Effector memory CD4-positive, alpha-beta T cell (primary cell): ENCODE measurements around the gene BUB1.
"Not testable (repeated sequence)": the region's sequence is repeated elsewhere in the genome, so short reads cannot be mapped to it uniquely, and the experiment has no call there.

Experiments used
- DNase-seq, 3 donors: peaks; one replicate each; pipeline ENCODE4 v3.0.0-alpha.2; 2020
- H3K27ac ChIP-seq: 2 replicates; pipeline ENCODE4 v1.7.0; 2013; ENCODE audit warnings: mild to moderate bottlenecking, low read length, moderate library complexity; ENCODE audit not compliant: insufficient read depth, poor library complexity, severe bottlenecking
- H3K27me3 ChIP-seq: replicated peaks from 2 replicates; pipeline ENCODE4 v1.7.0; 2013; ENCODE audit warnings: mild to moderate bottlenecking, low read length; ENCODE audit not compliant: insufficient read depth, control insufficient read depth, poor library complexity, severe bottlenecking
- H3K36me3 ChIP-seq: 2 replicates; pipeline ENCODE4 v1.7.0; 2013; ENCODE audit warnings: mild to moderate bottlenecking, low read length, moderate library complexity; ENCODE audit not compliant: control insufficient read depth, insufficient read depth
- H3K4me1 ChIP-seq: 2 replicates; pipeline ENCODE4 v1.7.0; 2013; ENCODE audit warnings: low read length, mild to moderate bottlenecking; ENCODE audit not compliant: control insufficient read depth, insufficient read depth, poor library complexity, severe bottlenecking
- H3K4me3 ChIP-seq: 2 replicates; pipeline ENCODE4 v1.7.0; 2013; ENCODE audit warnings: low read length, low read depth, mild to moderate bottlenecking; ENCODE audit not compliant: insufficient read depth, poor library complexity, severe bottlenecking
- H3K9me3 ChIP-seq: 2 replicates; pipeline ENCODE4 v1.7.0; 2013; ENCODE audit warnings: mild to moderate bottlenecking, low read length, moderate library complexity; ENCODE audit not compliant: control insufficient read depth

The BUB1 gene

GRCh38 chr2:110714452-110715224 lies 36.8 kb upstream of the BUB1 start:
- Histone ChIP-seq H3K27me3 (no peaks in the 10 kb centered on the region), H3K4me3 (no peak overlapping the region), H3K9me3 (no peaks in the 10 kb centered on the region), H3K4me1 (no peaks in the 10 kb centered on the region), H3K36me3 (no peaks in the 10 kb centered on the region), H3K27ac (no peak overlapping the region)
- no peak for DNase-seq

GRCh38 chr2:110713513-110714362 lies 35.9 kb upstream of the BUB1 start:
- no peak overlapping the region for H3K4me3 ChIP-seq
- H3K36me3 ChIP-seq = no peaks in the 10 kb centered on the region
- no peaks in the 10 kb centered on the region for H3K4me1 ChIP-seq
- no peaks in the 10 kb centered on the region for H3K9me3 ChIP-seq
- no peak for DNase-seq
- H3K27ac ChIP-seq = no peak overlapping the region
- H3K27me3 ChIP-seq = no peaks in the 10 kb centered on the region

- Histone ChIP-seq H3K27me3 (no peaks in the 10 kb centered on the region), H3K9me3 (no peaks in the 10 kb centered on the region), H3K4me1 (no peaks in the 10 kb centered on the region), H3K36me3 (no peaks in the 10 kb centered on the region), H3K4me3 (no peak overlapping the region), H3K27ac (no peak overlapping the region)
- DNase-seq = no peak
Measured at GRCh38 chr2:110712737-110713136, 34.9 kb upstream of the BUB1 start.

- Histone ChIP-seq H3K4me3 (no peak overlapping the region), H3K9me3 (no peaks in the 10 kb centered on the region), H3K27ac (no peak overlapping the region), H3K36me3 (no peaks in the 10 kb centered on the region), H3K4me1 (no peaks in the 10 kb centered on the region), H3K27me3 (no peaks in the 10 kb centered on the region)
- no peak for DNase-seq
Measured at GRCh38 chr2:110708455-110708854, 30.6 kb upstream of the BUB1 start.

GRCh38 chr2:110707386-110707965 lies 29.6 kb upstream of the BUB1 start:
- Histone ChIP-seq H3K4me3 (no peak overlapping the region), H3K9me3 (no peaks in the 10 kb centered on the region), H3K27ac (no peak overlapping the region), H3K27me3 (no peaks in the 10 kb centered on the region), H3K4me1 (no peaks in the 10 kb centered on the region), H3K36me3 (no peaks in the 10 kb centered on the region)
- no peak for DNase-seq

GRCh38 chr2:110702514-110703380 lies 24.9 kb upstream of the BUB1 start:
- Histone ChIP-seq H3K27me3 (no peaks in the 10 kb centered on the region), H3K4me3 (no peak overlapping the region), H3K27ac (no peak overlapping the region), H3K9me3 (no peaks in the 10 kb centered on the region), H3K36me3 (no peaks in the 10 kb centered on the region), H3K4me1 (no peaks in the 10 kb centered on the region)
- no peak for DNase-seq

- H3K9me3 ChIP-seq, DNase-seq, H3K36me3 ChIP-seq, H3K27ac ChIP-seq, H3K4me1 ChIP-seq, H3K4me3 ChIP-seq, H3K27me3 ChIP-seq: not testable (repeated sequence)
Measured at GRCh38 chr2:110698253-110698652, 20.4 kb upstream of the BUB1 start.

GRCh38 chr2:110695146-110695898 lies 17.5 kb upstream of the BUB1 start:
- H3K36me3 ChIP-seq, H3K27me3 ChIP-seq, H3K27ac ChIP-seq, H3K4me3 ChIP-seq, DNase-seq, H3K9me3 ChIP-seq, H3K4me1 ChIP-seq: not testable (repeated sequence)

- Histone ChIP-seq H3K27me3 (no peaks in the 10 kb centered on the region), H3K9me3 (no peaks in the 10 kb centered on the region), H3K4me1 (no peaks in the 10 kb centered on the region), H3K4me3 (no peak overlapping the region), H3K27ac (no peak overlapping the region), H3K36me3 (no peaks in the 10 kb centered on the region)
- DNase-seq = no peak
Measured at GRCh38 chr2:110691612-110692258, 13.9 kb upstream of the BUB1 start.
